Neural cell (in vitro differentiated cells): ENCODE measurements around the gene TMEM123. TPM values are rescaled to one million over a fixed set of nuclear protein-coding genes. Genes with fewer than 3 reads are reported as not detected.

ENCODE experiments used
- H2AFZ ChIP-seq: fragments of 200-600, 300-800 bp; sonication (generic), shearing (Covaris generic); 2 replicates; pipeline ENCODE4 v1.6.0; 2014; ENCODE audit warnings: low read depth, mild to moderate bottlenecking, antibody characterized with exemption, low read length, moderate library complexity
- H3F3A ChIP-seq: fragments of 200-600 bp; shearing (Covaris generic); 2 replicates; pipeline ENCODE4 v1.6.1; 2016; ENCODE audit warnings: mild to moderate bottlenecking, moderate library complexity, mixed read lengths, antibody characterized with exemption, low read length; ENCODE audit not compliant: insufficient read depth, poor library complexity, severe bottlenecking
- H3K27ac ChIP-seq: fragments of 200-600, 300-800 bp; sonication (generic), shearing (Covaris generic); 2 replicates; pipeline ENCODE4 v1.5.1; 2014; ENCODE audit warnings: mild to moderate bottlenecking, low read length, moderate library complexity
- H3K27me3 ChIP-seq: fragments of 300-800, 200-600 bp; sonication (generic), shearing (Covaris generic); 2 replicates; pipeline ENCODE4 v1.6.0; 2014; ENCODE audit warnings: mild to moderate bottlenecking, low read depth, low read length, moderate library complexity; ENCODE audit not compliant: insufficient read depth
- H3K36me3 ChIP-seq: fragments of 300-800, 200-600 bp; sonication (generic), shearing (Covaris generic); 2 replicates; pipeline ENCODE4 v1.5.1; 2014; ENCODE audit warnings: mild to moderate bottlenecking, antibody characterized with exemption, low read length, moderate library complexity; ENCODE audit not compliant: insufficient read depth
- H3K4me2 ChIP-seq: fragments of 300-800, 200-600 bp; sonication (generic), shearing (Covaris generic); 2 replicates; pipeline ENCODE4 v1.6.0; 2014; ENCODE audit warnings: mild to moderate bottlenecking, low read length
- H3K4me3 ChIP-seq: fragments of 300-800, 200-600 bp; sonication (generic), shearing (Covaris generic); 2 replicates; pipeline ENCODE4 v1.5.1; 2014; ENCODE audit warnings: mild to moderate bottlenecking, low read length, moderate library complexity
- H3K79me2 ChIP-seq: fragments of 200-600 bp; shearing (Covaris generic); replicated peaks from 2 replicates; pipeline ENCODE4 v1.6.0; 2014; ENCODE audit warnings: mild to moderate bottlenecking, low read length, moderate library complexity; ENCODE audit not compliant: insufficient read depth
- H3K9ac ChIP-seq: fragments of 300-800, 200-600 bp; sonication (generic), shearing (Covaris generic); 2 replicates; pipeline ENCODE4 v1.6.1; 2016; ENCODE audit warnings: mild to moderate bottlenecking, low read length, mixed read lengths
- H3K9me2 ChIP-seq: fragments of 200-600 bp; shearing (Covaris generic); 2 replicates; pipeline ENCODE4 v1.6.1; 2016; ENCODE audit warnings: mild to moderate bottlenecking, low read length, mixed read lengths; ENCODE audit not compliant: insufficient read depth
- H3K9me3 ChIP-seq: fragments of 200-600, 300-800 bp; sonication (generic), shearing (Covaris generic); 2 replicates; pipeline ENCODE4 v1.6.1; 2016; ENCODE audit warnings: mild to moderate bottlenecking, mixed run types, low read length, moderate library complexity, mixed read lengths
- H4K20me1 ChIP-seq: fragments of 200-600 bp; shearing (Covaris generic); 2 replicates; pipeline ENCODE4 v1.6.1; 2016; ENCODE audit warnings: mild to moderate bottlenecking, mixed run types; ENCODE audit not compliant: insufficient read depth
- CTCF ChIP-seq: fragments of 450-650 bp; IDR thresholded peaks from 2 replicates; pipeline ENCODE4 v1.5.1; 2014; ENCODE audit warnings: antibody characterized with exemption, mild to moderate bottlenecking, moderate library complexity; ENCODE audit not compliant: poor library complexity, severe bottlenecking
- EP300 ChIP-seq: fragments of 450-650 bp; conservative IDR thresholded peaks from 2 replicates; pipeline ENCODE4 v1.6.1; 2014; ENCODE audit warnings: antibody characterized with exemption, mild to moderate bottlenecking, moderate library complexity; ENCODE audit not compliant: poor library complexity, severe bottlenecking
- EZH2 ChIP-seq: fragments of 200-600, 300-800 bp; shearing (Covaris generic), sonication (generic); IDR thresholded peaks from 2 replicates; pipeline ENCODE4 v1.6.1; 2014; ENCODE audit warnings: antibody characterized with exemption, low read length, borderline replicate concordance, mild to moderate bottlenecking; ENCODE audit not compliant: insufficient read depth, poor library complexity, severe bottlenecking
- MXI1 ChIP-seq: fragments of 450-650 bp; conservative IDR thresholded peaks from 2 replicates; pipeline ENCODE4 v1.6.1; 2014; ENCODE audit warnings: antibody characterized with exemption, mild to moderate bottlenecking; ENCODE audit not compliant: poor library complexity, severe bottlenecking
- POLR2AphosphoS5 ChIP-seq: IDR thresholded peaks from 2 replicates; pipeline ENCODE4 v1.6.1; 2012
- RAD21 ChIP-seq: fragments of 450-650 bp; conservative IDR thresholded peaks from 2 replicates; pipeline ENCODE4 v1.6.1; 2014; ENCODE audit warnings: antibody characterized with exemption, mild to moderate bottlenecking, moderate library complexity
- REST ChIP-seq: IDR thresholded peaks from 2 replicates; pipeline ENCODE4 v1.6.1; 2012; ENCODE audit warnings: borderline replicate concordance
- SMC3 ChIP-seq: fragments of 450-650 bp; conservative IDR thresholded peaks from 2 replicates; pipeline ENCODE4 v1.6.1; 2014; ENCODE audit warnings: antibody characterized with exemption, mild to moderate bottlenecking, moderate library complexity; ENCODE audit not compliant: poor library complexity
- TAF1 ChIP-seq: IDR thresholded peaks from 2 replicates; pipeline ENCODE4 v1.6.1; 2012; ENCODE audit warnings: low read depth
- polyA plus RNA-seq: library from polyadenylated mRNA; depleted of rRNA; stranded (reverse); fragments of >200 nt; gene quantifications from 2 replicates; pipeline ENCODE4 v1.2.3, GENCODE V29; 2014

The TMEM123 gene
- polyA plus RNA-seq, 1 donor from 2014 or later: 7.7 TPM

- H3F3A ChIP-seq: no peaks in the 10 kb centered on the region
These were observed 47.4 kb upstream of the TMEM123 start for GRCh38 chr11:102499931-102500330.

GRCh38 chr11:102499151-102499550, 46.6 kb upstream of the TMEM123 start:
- H3K36me3 ChIP-seq: no peaks in the 10 kb centered on the region
- no peaks in the 10 kb centered on the region for H3K9me3 ChIP-seq
- H3K9ac ChIP-seq: no peak overlapping the region
- H4K20me1 ChIP-seq: no peaks in the 10 kb centered on the region
- no peaks in the 10 kb centered on the region for H3K79me2 ChIP-seq
- H3K27ac ChIP-seq: no peak overlapping the region
- no peaks in the 10 kb centered on the region for H3K27me3 ChIP-seq
- no peak overlapping the region for H2AFZ ChIP-seq
- TF ChIP-seq POLR2AphosphoS5: no peak
- no peak for TF ChIP-seq REST
- TF ChIP-seq MXI1: no peak
- TF ChIP-seq RAD21: no peak
- TF ChIP-seq CTCF: no peak
- no peak for TF ChIP-seq EP300
- TF ChIP-seq TAF1: no peak
- TF ChIP-seq SMC3: no peak
- no peak for TF ChIP-seq EZH2
- H3K4me2 ChIP-seq: no peak overlapping the region
- H3K9me2 ChIP-seq: no peaks in the 10 kb centered on the region
- H3K4me3 ChIP-seq: no peak overlapping the region
- H3F3A ChIP-seq: no peaks in the 10 kb centered on the region

More at GRCh38 chr11:102499931-102500330, 47.4 kb upstream of the TMEM123 start:
- no peaks in the 10 kb centered on the region for H3K27me3 ChIP-seq
- H3K9me3 ChIP-seq: no peaks in the 10 kb centered on the region
- no peak overlapping the region for H3K27ac ChIP-seq
- H3K36me3 ChIP-seq: no peaks in the 10 kb centered on the region
- no peaks in the 10 kb centered on the region for H3K9me2 ChIP-seq
- H3K4me3 ChIP-seq: no peak overlapping the region
- no peak overlapping the region for H3K4me2 ChIP-seq
- no peaks in the 10 kb centered on the region for H4K20me1 ChIP-seq
- H3K79me2 ChIP-seq: no peaks in the 10 kb centered on the region
- TF ChIP-seq REST (no peak), EZH2 (no peak), SMC3 (no peak), RAD21 (no peak), TAF1 (no peak)
- H2AFZ ChIP-seq: no peak overlapping the region
- H3K9ac ChIP-seq: no peak overlapping the region
